GM06990 (cell line): ENCODE data around the gene RAD50.

Source experiments
- DNase-seq: peaks from one replicate; pipeline ENCODE4 v3.0.0-alpha.2; 2011; ENCODE audit not compliant: insufficient read length; ENCODE audit errors: extremely low read depth
- H3K27me3 ChIP-seq: replicated peaks from 2 replicates; pipeline ENCODE4 v1.6.0; 2011; ENCODE audit warnings: low read length; ENCODE audit not compliant: control insufficient read depth, insufficient read depth
- H3K36me3 ChIP-seq: 2 replicates; pipeline ENCODE4 v1.5.1; 2011; ENCODE audit warnings: low read length; ENCODE audit not compliant: control insufficient read depth, insufficient read depth
- H3K4me3 ChIP-seq: replicated peaks from 2 replicates; pipeline ENCODE4 v1.5.1; 2011; ENCODE audit warnings: low read depth, mild to moderate bottlenecking, control low read depth, low read length
- TF ChIP-seq, protein P1 (sequence below): IDR thresholded peaks from 2 replicates; pipeline ENCODE4 v1.5.1; 2011; ENCODE audit warnings: low read length, control low read depth, mild to moderate bottlenecking, inconsistent platforms; ENCODE audit not compliant: insufficient read depth, poor library complexity, severe bottlenecking

The RAD50 gene

DNA sequence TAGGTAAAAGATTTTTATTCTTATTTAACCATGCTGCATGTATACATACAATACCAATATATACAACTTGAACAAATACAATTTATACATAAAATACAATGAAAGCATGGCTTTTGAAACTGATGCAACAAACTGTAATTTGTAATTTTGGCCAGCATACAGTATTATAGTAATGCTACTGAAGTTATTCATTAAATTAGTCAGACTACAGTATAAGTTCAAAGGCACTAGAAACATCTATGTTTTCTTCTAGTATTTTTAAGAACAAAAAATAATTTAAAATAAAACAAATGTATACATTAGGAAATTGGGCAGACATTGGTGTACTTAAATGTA is 135.8 kb downstream of the RAD50 start:
- Histone ChIP-seq H3K27me3 (no peaks in the 10 kb centered on the region), H3K36me3 (peaks cover 2% of the 10 kb centered on the region), H3K4me3 (no peak overlapping the region)
- TF ChIP-seq, protein P1, sequence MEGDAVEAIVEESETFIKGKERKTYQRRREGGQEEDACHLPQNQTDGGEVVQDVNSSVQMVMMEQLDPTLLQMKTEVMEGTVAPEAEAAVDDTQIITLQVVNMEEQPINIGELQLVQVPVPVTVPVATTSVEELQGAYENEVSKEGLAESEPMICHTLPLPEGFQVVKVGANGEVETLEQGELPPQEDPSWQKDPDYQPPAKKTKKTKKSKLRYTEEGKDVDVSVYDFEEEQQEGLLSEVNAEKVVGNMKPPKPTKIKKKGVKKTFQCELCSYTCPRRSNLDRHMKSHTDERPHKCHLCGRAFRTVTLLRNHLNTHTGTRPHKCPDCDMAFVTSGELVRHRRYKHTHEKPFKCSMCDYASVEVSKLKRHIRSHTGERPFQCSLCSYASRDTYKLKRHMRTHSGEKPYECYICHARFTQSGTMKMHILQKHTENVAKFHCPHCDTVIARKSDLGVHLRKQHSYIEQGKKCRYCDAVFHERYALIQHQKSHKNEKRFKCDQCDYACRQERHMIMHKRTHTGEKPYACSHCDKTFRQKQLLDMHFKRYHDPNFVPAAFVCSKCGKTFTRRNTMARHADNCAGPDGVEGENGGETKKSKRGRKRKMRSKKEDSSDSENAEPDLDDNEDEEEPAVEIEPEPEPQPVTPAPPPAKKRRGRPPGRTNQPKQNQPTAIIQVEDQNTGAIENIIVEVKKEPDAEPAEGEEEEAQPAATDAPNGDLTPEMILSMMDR, result no peak
- DNase-seq, result no peak
